Measurements from ENCODE around the gene KCNQ1. TPM values are rescaled to one million over a fixed set of nuclear protein-coding genes. Genes with fewer than 3 reads are reported as not detected.

The KCNQ1 gene
- total and polyA plus RNA-seq, 2 of the 13 experiments (the other 11 are each of a cell fraction or from before 2014, with no cell fraction given), result 0.02 to 0.08 TPM

DNA sequence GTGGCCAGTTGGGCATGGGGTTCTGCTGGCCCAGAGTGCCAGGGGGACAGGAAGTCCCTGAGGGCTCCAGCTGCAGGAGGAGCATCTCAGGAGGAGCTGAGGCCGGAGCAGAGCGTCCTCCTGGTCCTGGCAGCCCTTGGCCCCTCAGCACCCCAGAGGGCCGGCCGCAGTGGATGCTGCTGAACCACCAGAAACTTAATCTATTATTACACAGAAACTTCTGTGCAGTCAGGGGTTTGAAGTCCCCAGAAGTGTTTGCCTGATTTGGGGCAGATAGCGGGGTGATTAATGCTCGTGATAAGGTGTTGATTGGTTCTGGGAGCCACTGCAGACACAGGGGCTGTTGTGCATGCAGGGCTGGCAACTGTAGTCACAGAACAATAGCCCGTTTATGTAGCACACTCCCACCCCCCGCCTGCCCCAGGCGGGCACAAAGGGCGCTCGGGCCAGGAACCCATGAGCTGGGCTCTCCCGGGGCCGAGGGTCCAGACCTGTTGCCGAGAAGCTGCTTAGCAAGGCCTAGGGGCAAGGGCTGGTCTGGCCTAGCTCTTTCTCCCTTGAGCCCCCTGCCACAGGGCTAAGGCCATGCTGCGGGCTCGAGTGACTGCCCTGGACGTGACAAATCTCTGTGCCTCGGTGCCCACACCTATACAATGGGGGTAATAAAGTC lies 284.0 kb downstream of the KCNQ1 start (continued):
- 0 out of 2 replicates have a peak, but pooled peaks have one; percentile 14 for TF ChIP-seq STAG1 (CRISPR knock-in tag; IDR thresholded peaks at IDR 0.05)
- TF ChIP-seq ZNF136 (CRISPR knock-in tag; IDR thresholded peaks at IDR 0.05; ENCODE audit: low read depth), result peak; percentile 74; the same call in 1 of the 2 replicates
- TF ChIP-seq AGO2 (optimal IDR thresholded peaks at IDR 0.05; ENCODE audit: low read depth, low read length), result peak; percentile 92
- TF ChIP-seq ZBTB34 (CRISPR knock-in tag; IDR thresholded peaks at IDR 0.05), result peak; percentile 66; the same call in 1 of the 2 replicates
- TF ChIP-seq CENPBD1 (CRISPR knock-in tag; IDR thresholded peaks at IDR 0.05; ENCODE audit: borderline replicate concordance, low read depth), result no peak
- peak; percentile 64; the same call in 1 of the 2 replicates for TF ChIP-seq SP4 (CRISPR knock-in tag; IDR thresholded peaks at IDR 0.05)
- TF ChIP-seq SP5 (CRISPR knock-in tag; IDR thresholded peaks at IDR 0.05; ENCODE audit: borderline replicate concordance, low read depth), result peak; percentile 41; the same call in 1 of the 2 replicates
- TF ChIP-seq THAP7 (CRISPR knock-in tag; IDR thresholded peaks at IDR 0.05), result 0 out of 2 replicates have a peak, but pooled peaks have one; percentile 8
- TF ChIP-seq RFXAP (CRISPR knock-in tag; IDR thresholded peaks at IDR 0.05; ENCODE audit: borderline replicate concordance), result peak; percentile 82
- TF ChIP-seq ZNF510 (CRISPR knock-in tag; IDR thresholded peaks at IDR 0.05; ENCODE audit: low read depth), result peak; percentile 45; the same call in 1 of the 2 replicates
- TF ChIP-seq ZBTB3 (CRISPR knock-in tag; IDR thresholded peaks at IDR 0.05; ENCODE audit: borderline replicate concordance, low read depth), result peak; percentile 70; the same call in 1 of the 2 replicates
- TF ChIP-seq SRSF4 (IDR thresholded peaks at IDR 0.05; ENCODE audit: low read depth, low read length, poor library complexity, severe bottlenecking), result no peak
- TF ChIP-seq SOX13 (IDR thresholded peaks at IDR 0.05), result peak; percentile 76
- peak in 1 of 2 experiments; percentile 96; a peak in 2 of 4 replicates for TF ChIP-seq SOX13 (CRISPR knock-in tag; conservative IDR thresholded peaks at IDR 0.05 in 1 of 2, IDR thresholded peaks at IDR 0.05 in 1 of 2)
- peak; percentile 68 for TF ChIP-seq CSRNP1 (CRISPR knock-in tag; IDR thresholded peaks at IDR 0.05)
- TF ChIP-seq, protein P1, sequence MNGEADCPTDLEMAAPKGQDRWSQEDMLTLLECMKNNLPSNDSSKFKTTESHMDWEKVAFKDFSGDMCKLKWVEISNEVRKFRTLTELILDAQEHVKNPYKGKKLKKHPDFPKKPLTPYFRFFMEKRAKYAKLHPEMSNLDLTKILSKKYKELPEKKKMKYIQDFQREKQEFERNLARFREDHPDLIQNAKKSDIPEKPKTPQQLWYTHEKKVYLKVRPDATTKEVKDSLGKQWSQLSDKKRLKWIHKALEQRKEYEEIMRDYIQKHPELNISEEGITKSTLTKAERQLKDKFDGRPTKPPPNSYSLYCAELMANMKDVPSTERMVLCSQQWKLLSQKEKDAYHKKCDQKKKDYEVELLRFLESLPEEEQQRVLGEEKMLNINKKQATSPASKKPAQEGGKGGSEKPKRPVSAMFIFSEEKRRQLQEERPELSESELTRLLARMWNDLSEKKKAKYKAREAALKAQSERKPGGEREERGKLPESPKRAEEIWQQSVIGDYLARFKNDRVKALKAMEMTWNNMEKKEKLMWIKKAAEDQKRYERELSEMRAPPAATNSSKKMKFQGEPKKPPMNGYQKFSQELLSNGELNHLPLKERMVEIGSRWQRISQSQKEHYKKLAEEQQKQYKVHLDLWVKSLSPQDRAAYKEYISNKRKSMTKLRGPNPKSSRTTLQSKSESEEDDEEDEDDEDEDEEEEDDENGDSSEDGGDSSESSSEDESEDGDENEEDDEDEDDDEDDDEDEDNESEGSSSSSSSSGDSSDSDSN (CRISPR knock-in tag; IDR thresholded peaks at IDR 0.05), result peak; percentile 80
- TF ChIP-seq ZNF558 (CRISPR knock-in tag; IDR thresholded peaks at IDR 0.05; ENCODE audit: borderline replicate concordance), result peak; percentile 60; the same call in 1 of the 2 replicates
- peak; percentile 46; the same call in 1 of the 2 replicates for TF ChIP-seq DMAP1 (CRISPR knock-in tag; IDR thresholded peaks at IDR 0.05)
- no peak for TF ChIP-seq MAFK (conservative IDR thresholded peaks at IDR 0.05 in 1 of 2, IDR thresholded peaks at IDR 0.05 in 1 of 2; ENCODE audit: low read length in 2 of 2)
- no peak for TF ChIP-seq PBX3 (CRISPR knock-in tag; IDR thresholded peaks at IDR 0.05; ENCODE audit: borderline replicate concordance)

Data from HepG2 (cell line).